Frontal cortex (tissue), 4 donors: ENCODE data around the gene SP140. TPM values are rescaled to one million over a fixed set of nuclear protein-coding genes. Genes with fewer than 3 reads are reported as not detected.
"Not testable (repeated sequence)": the region's sequence is repeated elsewhere in the genome, so short reads cannot be mapped to it uniquely, and the experiment has no call there.

Source experiments
- DNase-seq, 2 donors: peaks; one replicate each; pipeline ENCODE4 v3.0.0; 2012; ENCODE audit warnings: low spot score in 2 of 2
- FAIRE-seq: peaks from 2 replicates; lab custom pipeline; 2012; peaks lifted over from hg19 to GRCh38; lab: Jason Lieb, UNC
- total RNA-seq: library from RNA; depleted of rRNA; stranded (reverse); fragments of >200 nt; gene quantifications from one replicate; pipeline ENCODE4 v1.2.3, GENCODE V29; 2014
- donor health status: control.
- donor health status: control.
- donor health status: control.

SP140 gene
- total RNA-seq, 1 donor from 2014 or later: 0.82 TPM

GRCh38 chr2:230268606-230269243, 43.2 kb downstream of the SP140 start:
- FAIRE-seq: no peak
- no peak for DNase-seq

- no peak for DNase-seq
- FAIRE-seq: no peak
These were observed 44.2 kb downstream of the SP140 start for GRCh38 chr2:230269715-230270114.

DNA sequence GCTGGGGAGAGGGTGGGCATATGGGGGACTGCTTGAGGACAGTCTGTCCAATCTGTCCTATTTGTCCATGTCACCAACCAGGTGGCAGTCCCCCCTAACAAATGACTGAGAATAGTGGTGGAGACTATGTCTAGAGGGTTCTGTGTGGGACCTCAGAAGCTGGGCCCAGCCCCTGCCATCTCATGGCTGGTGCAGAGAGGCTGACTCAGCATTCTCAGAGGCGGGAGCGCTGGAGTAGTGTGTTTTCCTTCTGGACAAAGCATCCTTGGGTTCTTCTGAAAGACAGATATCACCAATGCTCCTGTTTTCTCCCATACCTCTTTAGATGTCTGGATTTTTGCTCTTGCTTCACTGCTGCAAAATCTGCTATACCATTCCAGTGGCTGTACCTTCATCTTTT, 57.4 kb downstream of the SP140 start:
- no peak for FAIRE-seq
- no peak for DNase-seq

GRCh38 chr2:230286048-230286447, 60.5 kb downstream of the SP140 start:
- no peak for FAIRE-seq
- DNase-seq: no peak

- DNase-seq, FAIRE-seq: not testable (repeated sequence)
These were observed 63.8 kb downstream of the SP140 start for GRCh38 chr2:230289311-230289710.

- FAIRE-seq: no peak
- DNase-seq: no peak
These were observed 69.7 kb downstream of the SP140 start for GRCh38 chr2:230295192-230295591.

- FAIRE-seq (no peak), DNase-seq (no peak)
These were observed 71.4 kb downstream of the SP140 start for GRCh38 chr2:230296917-230297316.

DNA sequence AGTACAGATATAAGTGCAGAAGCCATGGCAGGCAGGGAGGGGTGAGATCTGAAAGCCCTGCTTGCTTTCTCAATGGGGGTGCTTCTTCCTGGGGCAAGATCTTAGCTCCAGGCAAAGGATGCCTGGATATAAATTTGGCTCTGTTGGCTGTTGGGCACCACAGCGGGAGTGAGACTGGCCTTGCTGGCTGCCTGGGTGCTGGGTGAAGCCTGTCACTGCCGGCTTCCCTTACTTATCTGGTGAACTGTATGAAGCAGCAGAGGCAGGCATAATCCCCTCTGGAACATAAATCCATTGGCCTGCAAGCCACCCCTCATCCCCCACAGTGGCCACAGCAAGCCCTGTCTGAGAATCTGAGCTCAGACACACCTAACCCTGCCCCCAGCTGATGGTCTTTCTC, 74.1 kb downstream of the SP140 start:
- FAIRE-seq (no peak), DNase-seq (no peak)

- DNase-seq (no peak), FAIRE-seq (no peak)
These were observed 80.1 kb downstream of the SP140 start for GRCh38 chr2:230305416-230306275.

DNA sequence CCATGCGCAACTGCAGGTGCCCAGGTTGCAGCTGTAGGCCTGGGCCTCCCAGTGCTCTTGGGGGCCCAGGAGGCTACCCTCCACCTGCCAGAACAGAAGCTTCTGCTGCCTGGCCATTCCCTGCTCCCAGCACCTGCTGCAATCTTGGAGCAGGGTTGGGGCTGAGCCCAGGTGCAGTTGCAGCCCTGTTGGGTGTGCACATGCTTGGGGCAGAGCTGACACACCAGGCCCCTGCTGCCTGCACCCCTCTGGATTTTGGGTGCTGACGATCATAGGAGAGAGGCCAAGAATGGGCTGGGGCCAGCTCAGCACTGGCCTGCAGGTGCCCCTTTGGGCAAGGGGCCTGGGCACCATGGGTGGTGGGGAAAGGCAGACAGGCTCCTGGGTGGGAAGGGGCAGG, 80.9 kb downstream of the SP140 start:
- DNase-seq (no peak), FAIRE-seq (no peak)

DNA sequence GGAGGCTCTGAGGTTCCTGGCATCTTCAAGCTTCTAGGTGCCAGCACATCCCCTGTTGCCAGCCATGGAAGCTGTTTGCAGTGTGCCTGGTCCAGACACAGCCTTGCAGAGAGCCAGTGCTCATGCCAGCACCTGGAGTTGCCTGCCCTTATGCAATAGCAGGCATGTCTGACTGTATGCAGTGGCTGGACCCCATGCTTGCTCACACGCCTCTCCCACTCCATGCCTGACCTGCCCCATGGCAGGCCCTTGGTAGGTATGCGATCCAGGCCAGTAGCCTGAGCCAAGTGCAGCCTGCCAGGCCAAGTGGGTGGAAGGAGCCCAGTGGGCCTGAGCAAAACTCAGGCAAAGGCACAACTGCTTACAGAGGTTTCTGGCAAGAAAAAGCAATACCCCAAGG, 81.9 kb downstream of the SP140 start:
- DNase-seq (no peak), FAIRE-seq (no peak)

DNA sequence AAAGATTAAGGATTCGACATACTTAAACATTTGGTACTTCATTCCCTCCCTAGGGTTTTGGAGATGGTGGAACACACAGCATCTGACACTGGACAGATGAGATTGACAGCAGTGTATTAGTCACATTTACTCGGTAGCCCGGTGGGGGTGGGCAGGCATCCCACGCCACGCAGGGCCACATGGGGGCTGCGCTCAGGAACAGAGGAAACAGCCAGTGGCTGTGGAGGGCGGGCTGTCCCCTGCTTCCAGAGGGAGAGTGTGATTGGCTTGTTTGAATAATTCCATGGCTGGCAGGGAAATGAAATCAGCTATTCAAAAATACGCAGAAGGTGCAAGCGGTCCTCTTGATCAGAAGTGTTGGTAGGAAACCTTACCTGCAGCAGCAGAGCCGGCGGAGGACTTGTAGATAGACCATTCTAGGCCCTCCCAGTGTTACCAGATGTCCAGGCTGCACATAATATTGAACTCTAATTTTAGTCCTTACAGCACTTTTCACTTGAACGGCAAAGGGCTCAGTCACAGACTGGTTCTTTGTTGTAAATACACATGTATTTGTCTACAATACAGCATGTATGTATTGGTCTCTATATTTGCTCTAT, 83.0 kb downstream of the SP140 start:
- no peak for FAIRE-seq

DNA sequence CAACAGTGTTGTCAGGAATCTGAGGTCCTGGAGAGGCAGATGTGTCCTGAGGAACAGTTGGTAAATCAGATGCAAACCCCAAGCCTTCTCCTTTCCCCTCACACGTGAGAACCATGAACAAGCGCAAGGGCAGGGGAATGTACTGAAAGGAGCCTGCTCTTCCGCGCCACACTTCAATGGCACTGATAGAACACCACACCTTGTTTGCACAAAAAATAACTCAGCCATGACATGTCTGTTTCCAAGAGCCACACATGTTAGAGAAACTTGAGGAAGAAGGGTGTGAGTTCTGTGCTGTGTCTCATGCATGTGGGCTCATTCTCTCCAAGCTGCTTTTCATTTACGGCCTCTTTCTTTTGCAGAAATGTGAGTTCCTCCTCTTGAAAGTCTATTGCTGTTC, 85.3 kb downstream of the SP140 start:
- not testable (repeated sequence) for FAIRE-seq, DNase-seq

More for the DNA sequence above, 83.0 kb downstream of the SP140 start:
- DNase-seq: no peak

GRCh38 chr2:230311634-230312033, 86.1 kb downstream of the SP140 start:
- DNase-seq, FAIRE-seq: not testable (repeated sequence)

DNA sequence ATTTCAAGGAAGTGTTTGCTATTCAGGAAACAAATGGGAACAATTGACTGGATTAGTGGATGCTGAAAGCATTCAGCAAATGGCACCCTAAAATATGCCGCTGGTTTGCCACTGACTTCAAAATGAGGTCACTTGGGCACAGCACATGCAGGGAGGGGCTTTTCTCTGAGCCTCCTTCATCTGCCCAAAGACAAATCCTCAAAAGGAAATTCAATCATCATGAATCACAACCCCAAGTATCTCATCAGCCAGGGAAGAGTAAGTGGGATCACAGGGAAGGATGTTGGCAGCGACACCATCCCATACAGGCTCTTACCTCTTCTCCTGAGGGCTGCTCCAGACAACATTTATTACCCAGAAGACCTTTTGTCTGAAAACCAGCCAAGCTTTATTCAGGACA, 87.1 kb downstream of the SP140 start:
- FAIRE-seq: no peak
- DNase-seq: no peak

DNA sequence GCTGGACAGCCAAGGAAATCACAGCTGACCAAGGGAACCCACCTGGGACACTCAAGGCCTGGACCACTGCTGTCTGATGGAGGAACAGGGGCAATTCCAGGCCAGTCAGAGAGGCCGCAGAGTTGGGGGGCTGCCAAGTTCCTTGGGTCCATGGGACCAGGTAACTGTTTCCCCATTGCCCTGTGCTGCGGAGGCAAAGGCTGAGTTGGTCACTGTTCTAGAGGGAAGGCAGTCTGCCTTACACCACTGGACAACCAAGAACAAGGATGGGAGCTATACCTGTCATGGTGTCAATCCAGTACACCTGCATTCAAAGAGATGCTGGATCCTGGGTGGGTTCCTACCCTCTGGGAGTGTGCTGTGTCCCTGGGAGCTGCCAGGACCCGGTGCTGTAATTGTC, 91.8 kb downstream of the SP140 start:
- no peak for DNase-seq

DNA sequence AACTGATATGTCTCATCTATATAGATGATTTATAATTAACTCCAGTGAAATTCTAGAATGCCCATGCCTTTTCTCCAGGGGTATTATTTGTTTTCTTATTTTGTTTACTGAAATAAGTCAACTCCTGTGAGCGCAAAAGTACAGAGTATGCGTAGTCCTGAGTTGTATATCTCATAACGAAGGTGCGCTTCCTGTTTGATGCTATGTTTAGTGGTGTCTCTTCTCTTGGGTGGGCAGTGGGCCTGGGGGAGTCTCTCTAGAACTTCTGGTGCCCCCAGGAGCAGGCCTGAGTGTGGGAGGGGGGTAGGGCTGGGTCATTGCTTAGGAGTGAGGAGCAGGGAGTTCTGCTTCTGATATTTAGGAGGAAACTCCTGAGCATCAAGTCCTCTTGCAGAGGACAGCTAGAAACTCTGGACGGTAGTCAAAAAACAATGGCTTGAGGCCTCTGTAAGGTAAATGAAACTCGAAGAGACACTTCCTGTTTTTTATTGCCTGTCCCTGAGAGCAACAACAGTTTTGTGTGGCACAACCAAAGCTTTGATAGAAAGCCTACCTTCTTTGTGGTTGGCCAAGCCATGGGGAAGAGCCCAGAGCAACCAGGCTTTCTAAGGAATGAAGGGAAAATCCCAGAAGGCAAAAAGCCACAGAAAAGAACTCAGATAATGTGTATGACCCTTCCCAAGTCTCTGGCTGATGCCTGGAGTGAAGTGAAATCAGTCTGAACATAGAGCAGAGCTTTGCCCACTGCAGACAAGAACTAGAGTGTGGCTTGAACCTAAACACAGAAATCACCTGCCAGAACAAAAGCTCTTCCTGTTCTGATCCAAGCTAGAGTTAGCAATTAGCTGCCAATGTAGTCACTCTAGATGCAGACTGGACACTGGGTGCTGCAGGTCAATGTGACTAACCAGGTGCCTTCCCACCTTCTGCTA, 92.9 kb downstream of the SP140 start:
- DNase-seq: no peak
- no peak for FAIRE-seq

More for the DNA sequence above, 91.8 kb downstream of the SP140 start:
- no peak for FAIRE-seq

DNA sequence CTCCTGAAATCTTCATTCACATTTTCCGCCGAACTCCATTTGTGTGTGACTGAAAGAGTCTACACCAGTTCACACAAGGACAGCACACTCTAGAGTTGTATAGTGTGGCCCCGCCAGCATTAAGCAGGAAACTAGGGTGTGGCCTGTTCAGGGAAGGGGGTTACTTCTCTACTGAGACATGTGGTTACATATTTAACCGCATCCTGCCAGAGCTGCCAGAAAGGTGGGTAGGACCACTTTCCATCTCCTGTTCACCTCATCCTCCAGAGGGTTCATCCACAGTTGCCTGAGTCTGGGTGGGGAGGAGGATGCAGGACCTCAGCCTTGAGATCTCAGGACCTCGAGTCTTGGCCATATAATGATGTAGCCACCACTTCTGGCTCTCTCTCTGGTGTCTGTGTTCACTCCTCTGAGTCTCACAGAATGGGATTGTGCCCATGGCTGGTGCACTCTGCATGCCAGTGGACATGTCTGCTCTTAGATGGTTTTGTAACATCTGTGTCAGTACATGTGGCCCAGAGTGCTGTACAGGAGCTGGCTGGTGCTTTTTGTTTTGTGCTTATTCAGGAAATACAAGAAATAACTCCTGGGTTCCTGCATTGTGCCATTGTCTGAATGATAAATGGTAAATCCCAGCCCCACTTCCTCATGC, 93.8 kb downstream of the SP140 start:
- no peak for DNase-seq
- FAIRE-seq: no peak

DNA sequence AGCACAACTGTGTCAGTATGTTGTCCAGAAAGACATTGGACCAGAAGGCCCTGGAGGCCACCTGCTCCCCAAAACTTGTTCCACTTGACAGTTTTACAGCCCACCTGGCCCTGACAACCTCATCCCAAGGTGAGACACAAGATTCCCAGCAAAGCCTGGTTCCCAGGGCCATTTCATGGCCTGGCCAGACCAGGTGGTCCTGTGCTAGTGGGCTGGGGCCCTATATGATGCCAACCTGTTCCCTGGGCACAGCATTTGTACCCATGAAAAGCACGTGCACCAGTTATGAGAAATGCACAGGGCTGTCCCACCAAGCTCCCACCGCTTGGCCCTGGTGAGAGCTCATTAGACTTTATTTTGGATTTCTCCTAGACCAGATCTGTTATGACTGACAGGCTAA, 95.5 kb downstream of the SP140 start:
- no peak for FAIRE-seq
- DNase-seq: no peak
